Activated T-cell treated with anti-CD3 and anti-CD28 coated beads, Interleukin-2, amount 50 U/mL, for 1 hour (primary cell): ENCODE data around the gene ZC3H4.
"Not testable (repeated sequence)": the region's sequence is repeated elsewhere in the genome, so short reads cannot be mapped to it uniquely, and the experiment has no call there.

ENCODE experiments used
- DNase-seq: peaks from one replicate; pipeline ENCODE4 v3.0.0-alpha.2; 2020

The ZC3H4 gene

DNA sequence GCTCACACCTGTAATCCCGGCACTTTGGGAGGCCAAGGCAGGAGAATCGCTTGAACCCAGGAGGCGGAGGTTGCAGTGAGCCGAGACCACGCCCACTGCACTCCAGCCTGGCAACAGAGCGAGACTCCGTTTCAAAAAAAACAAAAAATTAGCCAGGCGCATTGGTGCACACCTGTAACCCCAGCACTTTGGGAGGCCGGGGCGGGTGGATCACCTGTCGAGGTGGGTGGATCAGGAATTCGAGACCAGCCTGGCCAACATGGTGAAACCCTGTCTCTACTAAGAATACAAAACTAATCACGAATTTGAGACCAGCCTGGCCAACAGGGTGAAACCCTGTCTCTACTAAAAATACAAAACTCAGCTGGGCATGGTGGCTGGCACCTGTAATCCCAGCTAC, 35.2 kb downstream of the ZC3H4 start:
- not testable (repeated sequence) for DNase-seq

DNA sequence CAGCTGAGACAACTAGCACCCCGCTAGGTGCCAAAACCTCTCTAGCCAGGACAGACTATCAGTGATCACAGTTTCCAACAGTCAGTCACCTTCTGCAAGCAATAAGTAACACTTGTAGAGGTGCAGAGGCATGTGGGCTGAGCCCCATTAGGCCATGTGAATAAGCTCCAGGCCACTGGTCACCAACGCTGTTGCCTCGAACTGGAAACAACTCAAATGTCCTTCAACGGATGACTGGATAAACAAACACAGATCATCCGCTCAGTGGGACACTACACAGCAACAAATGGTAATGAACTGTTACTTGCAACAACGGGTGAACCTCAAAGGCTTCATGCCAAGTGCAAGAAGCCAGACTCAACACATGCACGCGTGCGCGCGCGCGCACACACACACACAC, 37.6 kb downstream of the ZC3H4 start:
- no peak for DNase-seq

DNA sequence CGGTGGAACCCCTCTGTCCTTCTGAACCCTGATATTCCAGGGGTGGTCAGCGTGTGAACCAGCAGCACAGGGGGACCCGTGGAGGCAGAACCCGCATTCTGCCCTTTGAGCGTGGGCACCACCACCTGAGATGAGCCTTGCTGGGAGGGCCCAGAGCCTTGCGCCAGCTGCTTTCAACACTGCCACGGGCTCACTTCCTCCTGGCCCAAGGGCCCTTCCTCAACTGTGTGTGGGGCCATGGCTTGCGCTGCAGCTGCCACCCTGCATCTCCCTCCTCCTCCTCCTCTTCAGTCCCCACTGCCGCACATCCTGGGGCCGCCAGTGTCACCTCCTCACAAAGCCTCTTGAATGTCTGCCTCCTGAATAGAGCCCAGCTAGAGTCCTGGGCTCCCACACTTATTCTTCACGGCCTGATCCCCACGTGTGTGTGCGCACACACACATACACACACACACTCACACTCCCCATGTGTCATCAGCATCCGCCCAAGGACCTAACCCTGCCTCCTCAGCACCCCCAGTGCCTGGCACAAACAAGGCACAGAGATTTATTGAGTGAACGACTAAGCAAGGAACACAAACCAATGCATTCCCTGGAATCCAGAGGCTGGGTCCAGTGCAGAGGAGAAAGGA, 38.3 kb downstream of the ZC3H4 start:
- no peak for DNase-seq

DNA sequence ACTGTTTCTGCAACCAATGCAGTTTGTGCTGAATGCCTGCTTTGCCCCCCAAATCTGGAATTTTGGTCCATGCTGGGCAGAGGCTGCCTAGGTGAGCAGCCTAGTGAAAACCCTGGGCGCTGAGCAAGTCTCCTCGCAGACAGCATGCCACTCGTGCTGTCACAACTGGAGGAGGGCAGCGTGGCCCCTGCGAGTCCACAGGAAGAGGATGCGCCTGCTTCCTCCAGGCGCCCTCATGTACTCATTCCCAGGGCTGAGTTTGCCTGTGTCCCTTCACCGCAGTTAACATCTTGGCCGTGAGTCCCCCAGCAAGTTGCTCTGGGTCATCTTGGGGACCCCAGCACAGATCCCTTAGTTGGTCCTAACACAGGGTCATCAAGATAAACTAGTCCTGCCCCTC, 39.0 kb downstream of the ZC3H4 start:
- DNase-seq, result no peak

DNA sequence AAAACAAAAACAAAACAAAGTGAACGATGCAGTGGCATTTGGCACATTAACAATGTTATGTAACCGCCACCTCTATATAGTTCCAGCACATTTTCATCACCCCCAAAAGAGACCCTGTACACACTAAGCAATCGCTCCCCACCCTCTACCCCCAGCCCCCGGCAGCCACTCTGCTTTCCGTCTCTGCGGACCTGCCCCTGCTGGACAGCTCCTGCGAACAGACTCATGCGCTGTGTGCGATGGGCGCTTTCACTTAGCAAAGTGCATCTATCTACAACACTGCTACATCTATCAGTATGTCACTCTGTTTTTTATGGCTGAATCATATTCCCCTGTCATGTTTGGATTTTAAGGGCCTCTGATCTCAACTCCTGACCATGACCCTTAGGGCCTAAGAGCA, 40.0 kb downstream of the ZC3H4 start:
- DNase-seq, result no peak

- DNase-seq, result no peak
These were observed 41.3 kb downstream of the ZC3H4 start for GRCh38 chr19:47072323-47072722.

DNA sequence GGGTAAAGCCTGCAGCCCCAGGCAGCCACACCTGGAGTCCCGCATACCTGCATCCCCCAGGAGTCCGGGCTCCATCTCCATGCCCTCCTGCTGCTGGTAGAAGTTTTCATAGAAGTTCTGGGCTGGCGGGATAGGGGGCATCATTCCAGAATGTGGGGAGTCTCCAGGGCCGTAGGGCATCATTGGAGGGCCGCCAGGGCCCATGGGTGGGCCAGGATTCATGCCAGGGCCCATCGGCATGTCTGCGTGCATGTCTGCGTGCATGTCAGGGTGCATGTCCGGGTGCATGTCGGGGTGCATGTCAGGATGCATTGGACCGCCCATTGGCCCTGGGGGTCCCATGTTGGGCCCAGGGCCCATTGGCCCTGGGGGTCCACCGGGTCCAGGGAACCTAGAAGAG, 41.8 kb downstream of the ZC3H4 start:
- no peak for DNase-seq

- DNase-seq, result no peak
These were observed 42.8 kb downstream of the ZC3H4 start for GRCh38 chr19:47070756-47071155.

GRCh38 chr19:47069795-47070194, 43.8 kb downstream of the ZC3H4 start:
- no peak for DNase-seq

DNA sequence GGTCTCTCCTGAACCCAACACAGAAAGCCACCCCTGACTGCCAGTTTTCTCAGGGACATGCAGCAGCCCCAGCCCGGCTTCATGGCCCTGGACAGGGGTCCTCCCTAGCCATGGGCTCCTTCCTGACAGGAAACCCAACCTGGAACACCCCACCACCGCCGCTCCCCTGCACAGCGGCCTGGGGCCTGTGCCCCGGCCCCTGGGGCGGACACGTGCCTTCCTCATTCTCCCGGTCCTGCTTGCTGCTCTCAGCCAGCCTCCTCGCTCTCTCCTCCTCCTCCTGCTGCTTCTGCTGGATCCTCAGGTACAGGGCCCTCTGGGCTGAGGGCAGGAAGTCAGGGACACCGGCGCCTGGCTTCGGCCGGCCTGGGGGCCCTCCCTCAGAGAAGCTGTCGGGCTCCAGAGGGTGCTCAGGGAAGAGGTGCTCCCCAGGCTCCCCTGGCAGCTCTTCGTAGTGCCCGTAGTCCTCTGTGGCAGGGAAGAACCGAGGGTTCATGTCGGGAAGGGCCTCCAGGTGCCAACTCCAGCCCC, 44.6 kb downstream of the ZC3H4 start:
- DNase-seq, result no peak

- no peak for DNase-seq
These were observed 45.3 kb downstream of the ZC3H4 start for GRCh38 chr19:47068246-47068645.

DNA sequence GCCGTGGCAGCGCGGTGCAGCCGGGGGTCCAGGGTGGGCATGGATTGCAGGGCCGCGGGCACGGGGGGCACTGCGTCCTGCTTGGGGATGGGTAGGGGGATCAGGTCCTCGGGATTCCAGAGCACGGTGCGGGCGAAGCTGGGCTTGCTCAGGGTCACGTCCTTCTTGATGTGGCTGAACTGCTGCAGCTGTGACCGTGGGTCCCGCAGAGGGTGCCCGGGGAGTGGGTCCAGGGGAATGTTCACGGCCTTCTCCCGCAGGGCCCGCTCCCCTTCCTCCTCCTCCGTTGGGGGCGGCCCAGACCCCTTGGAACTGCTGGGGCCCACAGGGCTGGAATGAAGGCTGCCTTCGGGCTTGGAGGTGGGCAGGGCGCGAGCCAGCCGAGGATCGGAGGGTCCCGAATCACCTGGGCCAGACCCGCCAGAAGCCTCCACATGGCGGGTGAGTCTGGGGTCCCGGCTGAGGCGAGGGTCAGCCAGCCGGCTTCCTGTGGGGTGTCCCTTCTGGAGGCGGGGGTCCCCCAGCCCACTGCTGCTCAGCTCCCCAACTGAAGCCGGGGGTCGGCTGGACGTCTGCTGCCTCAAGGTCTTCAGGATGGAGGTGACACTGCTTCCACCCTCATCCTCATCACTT, 46.2 kb downstream of the ZC3H4 start:
- DNase-seq, result no peak

DNA sequence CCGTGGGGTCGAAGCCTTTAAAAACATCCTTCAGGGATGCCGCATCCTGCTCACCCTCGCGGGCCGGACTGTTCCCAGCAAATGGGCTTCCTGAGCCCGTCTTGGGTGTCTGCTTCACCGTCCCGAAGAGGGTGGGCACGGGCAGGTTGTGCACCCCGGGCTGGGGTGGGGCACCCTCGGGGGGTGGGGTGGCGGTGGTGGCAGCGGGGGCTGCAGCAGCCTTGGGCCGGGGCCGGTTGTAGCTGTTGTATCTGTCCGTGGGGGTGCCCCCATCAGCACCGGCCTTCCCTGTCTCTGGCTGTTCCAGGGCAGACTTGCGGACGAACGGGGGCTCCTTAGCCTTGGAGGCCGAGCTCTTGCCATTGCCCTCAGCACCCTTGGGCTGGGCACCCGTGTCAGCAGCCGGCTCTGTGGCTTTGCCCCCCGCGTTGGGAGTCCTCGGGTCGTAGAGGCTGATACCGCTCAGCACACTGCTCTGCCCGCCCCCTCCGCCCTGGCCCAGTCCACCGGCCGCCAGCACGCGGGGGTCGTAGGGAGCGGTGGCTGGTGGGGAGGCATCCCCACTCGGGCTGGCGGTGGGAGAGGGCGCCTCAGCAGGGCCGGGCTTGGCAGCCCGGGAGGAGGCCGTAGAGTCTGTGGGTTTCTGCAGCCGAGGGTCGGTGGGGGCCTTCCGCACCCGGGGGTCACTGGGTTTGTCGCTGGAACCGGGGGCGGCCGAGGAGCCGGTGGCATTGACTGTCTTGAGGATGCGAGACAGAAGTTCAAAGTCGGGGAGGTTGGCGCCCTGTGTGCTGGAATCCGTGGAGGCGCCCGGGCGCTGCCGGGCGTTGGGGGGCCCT, 47.0 kb downstream of the ZC3H4 start:
- no peak for DNase-seq

GRCh38 chr19:47065242-47065641, 48.3 kb downstream of the ZC3H4 start:
- DNase-seq, result no peak

GRCh38 chr19:47063874-47064273, 49.7 kb downstream of the ZC3H4 start:
- no peak for DNase-seq

DNA sequence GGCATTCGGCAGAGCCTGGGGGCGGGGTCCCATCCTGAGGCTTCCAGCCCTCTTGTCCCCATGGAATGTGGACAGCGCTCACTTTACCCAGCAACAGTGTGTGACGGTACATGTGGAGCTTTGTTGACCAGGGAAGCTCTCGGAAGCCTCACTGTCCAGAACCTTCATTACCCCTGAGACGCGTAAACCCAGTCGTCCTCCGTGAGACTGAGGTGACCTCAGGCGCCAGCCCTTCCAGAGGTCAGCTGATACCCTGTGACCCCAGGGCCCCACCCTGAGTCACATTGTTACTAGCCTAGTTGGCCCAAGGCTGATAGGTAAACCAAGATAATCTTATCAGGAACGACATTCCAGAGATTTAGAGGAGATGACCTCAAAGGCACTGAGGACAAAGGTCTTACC, 55.0 kb downstream of the ZC3H4 start:
- no peak for DNase-seq

- no peak for DNase-seq
These were observed 56.2 kb downstream of the ZC3H4 start for GRCh38 chr19:47057328-47057727.

DNA sequence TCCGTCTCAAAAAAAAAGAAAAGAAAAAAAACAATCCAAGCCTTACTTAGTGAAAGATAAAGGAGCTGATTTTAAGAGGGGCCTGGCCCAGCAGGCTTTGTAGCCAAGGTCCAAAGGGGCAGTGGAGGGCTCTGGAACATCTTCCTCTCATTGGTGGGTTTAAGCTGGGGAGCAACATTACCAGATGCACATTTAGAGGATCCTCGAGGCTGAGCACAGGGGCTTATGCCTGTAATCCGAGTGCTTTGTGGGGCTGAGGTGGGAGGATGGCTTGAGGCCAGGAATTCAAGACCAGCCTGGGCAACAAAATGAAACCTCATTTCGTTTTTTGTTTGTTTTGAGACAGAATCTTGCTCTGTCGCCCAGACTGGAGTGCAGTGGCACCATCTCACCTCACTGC, 57.2 kb downstream of the ZC3H4 start:
- no peak for DNase-seq

DNA sequence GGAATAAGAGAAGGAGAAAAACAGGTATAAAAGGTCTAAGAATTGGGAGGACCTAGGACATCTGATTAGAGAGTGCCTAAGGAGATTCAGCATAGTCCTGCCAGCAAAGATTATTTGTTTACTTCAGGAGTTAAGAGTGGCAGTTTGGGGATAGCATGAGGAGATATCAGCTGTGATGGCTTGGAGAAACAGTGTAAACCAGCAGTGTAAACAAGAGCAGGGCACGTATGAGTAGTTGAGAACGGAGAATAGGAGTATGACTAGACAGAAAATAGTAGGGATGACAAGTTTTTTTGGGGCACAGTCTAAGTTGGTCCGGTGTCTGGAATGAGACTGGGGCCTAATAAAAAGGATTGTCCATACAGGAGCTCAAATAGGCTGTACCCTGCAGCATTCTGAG, 63.0 kb downstream of the ZC3H4 start:
- not testable (repeated sequence) for DNase-seq

DNA sequence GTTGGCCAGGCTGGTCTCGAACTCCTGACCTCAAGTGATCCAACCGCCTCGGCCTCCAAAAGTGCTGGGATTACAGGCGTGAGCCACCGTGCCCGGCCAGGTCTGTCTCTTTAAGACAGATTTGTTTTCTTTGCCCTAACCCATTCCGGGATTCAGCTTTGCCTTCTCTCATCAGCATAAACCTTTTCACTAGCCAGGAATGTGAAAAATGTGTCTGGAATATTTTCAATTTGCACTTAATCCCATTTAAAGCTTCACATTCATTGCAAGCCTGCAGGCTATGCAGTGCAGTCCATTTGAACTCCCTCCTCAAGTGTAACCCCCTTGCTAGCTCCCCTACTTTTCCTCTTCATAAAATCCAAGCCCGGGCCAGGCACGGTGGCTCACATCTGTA, 64.3 kb downstream of the ZC3H4 start:
- DNase-seq, result no peak

DNA sequence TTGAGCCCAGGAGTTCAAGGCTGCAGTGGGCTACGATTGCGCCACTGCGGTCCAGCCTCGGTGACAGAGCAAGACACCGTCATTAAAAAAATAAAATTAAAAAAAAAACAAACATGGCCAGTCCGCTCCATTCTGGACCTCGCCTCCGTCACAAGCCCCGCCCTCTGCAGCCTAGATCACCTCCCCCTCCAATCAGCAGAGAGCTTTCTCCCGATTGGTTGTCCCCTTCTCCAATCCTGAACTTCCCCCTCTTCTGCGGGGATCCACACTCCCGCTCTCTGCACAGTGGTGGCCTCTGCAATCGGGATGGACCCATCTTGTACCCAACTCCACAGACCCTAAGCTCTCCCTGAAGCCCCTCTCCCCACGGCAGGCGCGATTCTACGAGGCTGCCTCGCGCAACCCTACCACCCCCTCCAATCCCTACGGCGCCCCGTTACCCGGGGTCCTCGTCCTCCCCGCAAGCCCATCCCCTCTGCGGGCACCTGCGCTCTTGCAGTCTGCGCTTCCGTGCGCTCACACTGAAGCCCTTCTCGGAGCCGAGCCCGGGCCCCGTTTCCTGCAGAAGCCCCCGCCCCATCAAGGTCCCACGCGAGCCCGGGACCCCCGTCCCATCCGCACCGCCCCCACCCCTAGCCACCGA, 65.7 kb downstream of the ZC3H4 start:
- peak; percentile 58 for DNase-seq

- DNase-seq, result no peak
These were observed 66.3 kb downstream of the ZC3H4 start for GRCh38 chr19:47047272-47047762.

DNA sequence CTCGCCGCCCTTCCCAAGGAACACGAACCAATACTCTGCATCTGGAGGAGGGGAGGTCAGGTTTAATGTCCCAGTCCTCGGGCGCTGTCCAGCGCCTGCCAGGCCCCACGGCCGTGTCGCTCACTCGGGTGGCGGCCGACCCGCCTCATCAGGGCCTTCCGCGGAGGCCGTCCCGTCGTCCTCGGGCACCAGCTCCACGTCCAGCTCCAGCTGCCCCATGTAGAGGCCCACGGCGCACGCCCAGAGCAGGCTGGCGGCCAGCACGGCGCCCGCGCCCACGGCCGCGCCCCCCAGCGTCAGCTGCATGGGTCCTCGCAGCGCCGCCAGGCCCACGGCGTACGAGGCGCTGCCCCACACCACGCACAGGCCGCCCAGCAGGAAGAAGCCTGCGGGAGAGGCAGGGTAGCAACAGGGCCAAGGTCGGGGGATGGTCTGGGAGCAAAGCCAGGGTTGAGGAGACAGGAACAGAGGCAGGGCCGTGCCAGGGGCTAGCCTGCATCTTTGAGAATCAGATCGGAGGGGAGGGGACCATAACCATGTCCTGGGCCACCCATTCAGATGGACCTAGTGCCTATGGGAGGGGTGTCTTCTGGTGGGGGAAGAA, 67.6 kb downstream of the ZC3H4 start:
- no peak for DNase-seq
